H9 (cell line): Measurements from ENCODE around the gene TLK1. TPM values are rescaled to one million over a fixed set of nuclear protein-coding genes. Genes with fewer than 3 reads are reported as not detected.

Source experiments
- DNase-seq: peaks from one replicate; pipeline ENCODE4 v3.0.0-alpha.2; 2017
- H2AFZ ChIP-seq: one replicate; pipeline ENCODE4 v1.6.1; 2013; ENCODE audit warnings: mild to moderate bottlenecking, low read length, control low read depth, moderate library complexity
- H2AK5ac ChIP-seq: 2 replicates; pipeline ENCODE4 v1.6.1; 2013; ENCODE audit warnings: low read length, control low read depth, mixed read lengths; ENCODE audit not compliant: insufficient read length
- H2BK120ac ChIP-seq: one replicate; pipeline ENCODE4 v1.6.1; 2013; ENCODE audit warnings: low read depth, mild to moderate bottlenecking, low read length, control low read depth, inconsistent platforms; ENCODE audit not compliant: poor library complexity, severe bottlenecking
- H2BK12ac ChIP-seq: 2 replicates; pipeline ENCODE4 v1.6.1; 2013; ENCODE audit warnings: low read length, control low read depth, mixed read lengths, low read depth; ENCODE audit not compliant: insufficient read length
- H2BK15ac ChIP-seq: 2 replicates; pipeline ENCODE4 v1.6.1; 2013; ENCODE audit warnings: low read depth, low read length, control low read depth
- H2BK20ac ChIP-seq: one replicate; pipeline ENCODE4 v1.6.1; 2013; ENCODE audit warnings: low read depth, mild to moderate bottlenecking, low read length, control low read depth, inconsistent platforms; ENCODE audit not compliant: poor library complexity, severe bottlenecking
- H2BK5ac ChIP-seq: 2 replicates; pipeline ENCODE4 v1.6.1; 2013; ENCODE audit warnings: low read length, control low read depth, mixed read lengths; ENCODE audit not compliant: insufficient read length
- H3K14ac ChIP-seq: 2 replicates; pipeline ENCODE4 v1.6.1; 2013; ENCODE audit warnings: low read length, control low read depth; ENCODE audit not compliant: insufficient read depth
- H3K18ac ChIP-seq: 2 replicates; pipeline ENCODE4 v1.6.1; 2013; ENCODE audit warnings: low read depth, mild to moderate bottlenecking, mixed read lengths, low read length, control low read depth; ENCODE audit not compliant: insufficient read length
- H3K23ac ChIP-seq: 2 replicates; pipeline ENCODE4 v1.6.1; 2013; ENCODE audit warnings: low read length, control low read depth, mixed read lengths, low read depth; ENCODE audit not compliant: insufficient read length
- H3K23me2 ChIP-seq: 2 replicates; pipeline ENCODE4 v1.6.1; 2013; ENCODE audit warnings: low read depth, mild to moderate bottlenecking, mixed read lengths, low read length, control low read depth; ENCODE audit not compliant: insufficient read length, poor library complexity, severe bottlenecking
- H3K27ac ChIP-seq: 2 replicates; pipeline ENCODE4 v1.5.1; 2013; ENCODE audit warnings: low read length, control low read depth, mixed read lengths, low read depth; ENCODE audit not compliant: insufficient read length
- H3K27me3 ChIP-seq: 2 replicates; pipeline ENCODE4 v1.6.1; 2013; ENCODE audit warnings: low read length, control low read depth, inconsistent platforms; ENCODE audit not compliant: insufficient read depth
- H3K4ac ChIP-seq: 2 replicates; pipeline ENCODE4 v1.6.1; 2013; ENCODE audit warnings: low read depth, mild to moderate bottlenecking, control low read depth, inconsistent platforms, low read length, moderate library complexity
- H3K4me1 ChIP-seq: 2 replicates; pipeline ENCODE4 v1.6.1; 2013; ENCODE audit warnings: low read length, control low read depth, inconsistent platforms; ENCODE audit not compliant: insufficient read depth
- H3K4me2 ChIP-seq: 2 replicates; pipeline ENCODE4 v1.6.1; 2013; ENCODE audit warnings: low read length, control low read depth, mixed read lengths; ENCODE audit not compliant: insufficient read length, insufficient read depth
- H3K56ac ChIP-seq: 2 replicates; pipeline ENCODE4 v1.6.1; 2013; ENCODE audit warnings: low read depth, mild to moderate bottlenecking, mixed read lengths, low read length, control low read depth; ENCODE audit not compliant: insufficient read length
- H3K79me1 ChIP-seq: 2 replicates; pipeline ENCODE4 v1.6.1; 2013; ENCODE audit warnings: low read depth, mild to moderate bottlenecking, moderate library complexity, low read length, control low read depth, inconsistent platforms; ENCODE audit not compliant: insufficient read depth, poor library complexity, severe bottlenecking
- H3K79me2 ChIP-seq: 2 replicates; pipeline ENCODE4 v1.6.1; 2013; ENCODE audit warnings: low read length, control low read depth, inconsistent platforms; ENCODE audit not compliant: insufficient read depth
- H3K9ac ChIP-seq: 2 replicates; pipeline ENCODE4 v1.6.1; 2013; ENCODE audit warnings: low read length, control low read depth, mixed read lengths; ENCODE audit not compliant: insufficient read length; ENCODE audit errors: extremely low read depth
- H3K9me3 ChIP-seq: one replicate; pipeline ENCODE4 v1.6.1; 2013; ENCODE audit warnings: low read depth, low read length, inconsistent platforms; ENCODE audit not compliant: control insufficient read depth
- H3T11ph ChIP-seq: one replicate; pipeline ENCODE4 v1.6.1; 2013; ENCODE audit warnings: mild to moderate bottlenecking, low read length, control low read depth, inconsistent platforms
- H4K20me1 ChIP-seq: one replicate; pipeline ENCODE4 v1.6.1; 2013; ENCODE audit not compliant: control insufficient read depth, insufficient read length, insufficient read depth
- H4K5ac ChIP-seq: 2 replicates; pipeline ENCODE4 v1.6.1; 2013; ENCODE audit warnings: low read depth, mild to moderate bottlenecking, mixed read lengths, low read length, control low read depth; ENCODE audit not compliant: insufficient read length
- H4K8ac ChIP-seq: replicated peaks from 2 replicates; pipeline ENCODE4 v1.6.1; 2013; ENCODE audit warnings: low read length, control low read depth, mixed read lengths, low read depth; ENCODE audit not compliant: insufficient read length
- H4K91ac ChIP-seq: 2 replicates; pipeline ENCODE4 v1.6.1; 2013; ENCODE audit warnings: low read depth, mild to moderate bottlenecking, moderate library complexity, mixed read lengths, low read length, control low read depth; ENCODE audit not compliant: insufficient read length
- H3K27ac Mint-ChIP-seq, 3 experiments: 2 replicates in 2 of 3; 3 replicates in 1 of 3; pipeline ENCODE4 v1.8.0; 2020 to 2021; ENCODE audit warnings: mixed read lengths in 3 of 3, mild to moderate bottlenecking in 1 of 3, moderate library complexity in 1 of 3
- H3K27me3 Mint-ChIP-seq: 2 replicates; pipeline ENCODE4 v1.8.0; 2021; ENCODE audit warnings: low read depth, mild to moderate bottlenecking, moderate library complexity, mixed read lengths
- H3K36me3 Mint-ChIP-seq, 3 experiments: 2 replicates in 2 of 3; 3 replicates in 1 of 3; pipeline ENCODE4 v1.8.0; 2020 to 2021; ENCODE audit warnings: low read depth in 3 of 3, mixed read lengths in 3 of 3; ENCODE audit not compliant: insufficient read depth in 1 of 3
- H3K4me1 Mint-ChIP-seq, 2 experiments: 2 replicates each; pipeline ENCODE4 v1.8.0; 2020; ENCODE audit warnings: mixed read lengths in 2 of 2
- H3K4me3 Mint-ChIP-seq, 2 experiments: 2 replicates in 1 of 2; 3 replicates in 1 of 2; pipeline ENCODE4 v1.8.0; 2020 to 2021; ENCODE audit warnings: mild to moderate bottlenecking in 2 of 2, mixed read lengths in 2 of 2, moderate library complexity in 1 of 2
- H3K9me3 Mint-ChIP-seq, 2 experiments: 2 replicates in 1 of 2; 3 replicates in 1 of 2; pipeline ENCODE4 v1.8.0; 2020; ENCODE audit warnings: mild to moderate bottlenecking in 2 of 2, mixed read lengths in 2 of 2, moderate library complexity in 1 of 2
- CTCF ChIP-seq: fragments of 200-600 bp; sonication (generic); conservative IDR thresholded peaks from 3 replicates; pipeline ENCODE4 v1.8.0; 2021; ENCODE audit warnings: antibody characterized with exemption, mild to moderate bottlenecking
- WGBS: extraction: QIAGEN DNeasy Blood & Tissue Kit; methylation state at CpG from one replicate; pipeline ENCODE4 v1.1.7; 2013; ENCODE audit warnings: missing lambda C conversion rate, low lambda C conversion rate, mixed read lengths; ENCODE audit not compliant: insufficient read length; ENCODE audit errors: extremely low coverage; 5-methylcytosine and 5-hydroxymethylcytosine counted together
- total RNA-seq: library from RNA; stranded (reverse); gene quantifications from 2 replicates; pipeline ENCODE4 v1.2.1, GENCODE V29; 2021

TLK1 gene
- total RNA-seq, 1 experiment from 2014 or later = 112 TPM

GRCh38 chr2:170997893-170998597 lies 162.6 kb downstream of the TLK1 start:
- H3K9me3 ChIP-seq = no peaks in the 10 kb centered on the region
- no peaks in the 10 kb centered on the region for H3K23me2 ChIP-seq
- no peak overlapping the region for H3K4me2 ChIP-seq
- no peak overlapping the region for H2AK5ac ChIP-seq
- H2BK15ac ChIP-seq = no peak overlapping the region
- Mint-ChIP-seq H3K27me3 (no peaks in the 10 kb centered on the region), H3K36me3 (peaks cover 15 to 71% (median 58%) of the 10 kb centered on the region in 3 experiments; a peak in 6 of 7 replicates), H3K4me3 (no peak overlapping the region), H3K9me3 (no peaks in the 10 kb centered on the region), H3K4me1 (peaks cover 3 to 8% of the 10 kb centered on the region in 2 experiments; a peak in 3 of 4 replicates), H3K27ac (peak overlapping the region in 2 of 3 experiments; percentile 7 to 21; a peak in 3 of 7 replicates)
- no peaks in the 10 kb centered on the region for H3K27me3 ChIP-seq
- no peak overlapping the region for H3K4ac ChIP-seq
- no peaks in the 10 kb centered on the region for H4K20me1 ChIP-seq
- H2BK5ac ChIP-seq = no peak overlapping the region
- H2BK20ac ChIP-seq = no peak overlapping the region
- no peak overlapping the region for H4K5ac ChIP-seq
- no peak overlapping the region for H3K9ac ChIP-seq
- no peak for TF ChIP-seq CTCF
- peaks cover 3% of the 10 kb centered on the region for H3K79me1 ChIP-seq
- H3T11ph ChIP-seq = no peak overlapping the region
- 100% methylated on average over 1 of the region's 5 CpGs for whole genome bisulfite sequencing
- no peak overlapping the region for H4K8ac ChIP-seq
- H3K18ac ChIP-seq = no peak overlapping the region
- no peak for DNase-seq
- H3K4me1 ChIP-seq = no peaks in the 10 kb centered on the region
- no peak overlapping the region for H4K91ac ChIP-seq
- no peak overlapping the region for H3K27ac ChIP-seq
- no peak overlapping the region for H3K14ac ChIP-seq
- no peak overlapping the region for H2BK120ac ChIP-seq
- H3K79me2 ChIP-seq = no peaks in the 10 kb centered on the region
- no peak overlapping the region for H2AFZ ChIP-seq
- no peak overlapping the region for H3K23ac ChIP-seq
- no peak overlapping the region for H2BK12ac ChIP-seq
- H3K56ac ChIP-seq = no peak overlapping the region
